ENCODE data around the gene DLGAP4. TPM values are rescaled to one million over a fixed set of nuclear protein-coding genes. Genes with fewer than 3 reads are reported as not detected.

Gene DLGAP4
- total and polyA plus RNA-seq, 2 of the 8 experiments (the other 6 are each of a cell fraction or from before 2014, with no cell fraction given): 41.2 to 57.2 TPM

DNA sequence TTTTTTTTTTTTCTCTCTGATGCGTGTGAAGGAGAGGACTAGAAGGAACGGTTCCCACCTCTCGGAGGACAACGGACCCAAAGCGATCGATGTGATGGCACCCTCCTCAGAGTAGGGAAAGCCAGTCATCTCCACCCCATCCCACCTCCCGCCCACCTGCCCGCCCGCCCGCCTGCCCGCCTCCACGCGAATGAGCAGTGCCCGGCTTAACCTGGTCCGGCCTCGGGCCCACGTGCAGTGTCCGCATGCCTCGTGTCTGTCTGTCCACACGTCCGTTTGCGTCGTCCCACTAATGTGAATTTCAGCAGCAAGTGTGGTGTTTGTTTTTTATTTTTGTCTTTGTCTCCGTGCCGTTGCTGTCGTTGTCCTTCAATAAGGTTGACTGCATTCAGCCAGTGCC, 193.1 kb downstream of the DLGAP4 start (continued):
- TF ChIP-seq CBX8 (IDR thresholded peaks at IDR 0.05; ENCODE audit: borderline replicate concordance, low read depth, low read length) (no peak), TAF7 (optimal IDR thresholded peaks at IDR 0.05; ENCODE audit: borderline replicate concordance, low read depth, low read length) (no peak)

Data from H1 (cell line).